H9 (cell line): ENCODE measurements around the gene RNF167. TPM values are rescaled to one million over a fixed set of nuclear protein-coding genes. Genes with fewer than 3 reads are reported as not detected.

Experiments used
- DNase-seq: peaks from one replicate; pipeline ENCODE4 v3.0.0-alpha.2; 2017
- H2AFZ ChIP-seq: one replicate; pipeline ENCODE4 v1.6.1; 2013; ENCODE audit warnings: mild to moderate bottlenecking, low read length, control low read depth, moderate library complexity
- H2AK5ac ChIP-seq: 2 replicates; pipeline ENCODE4 v1.6.1; 2013; ENCODE audit warnings: low read length, control low read depth, mixed read lengths; ENCODE audit not compliant: insufficient read length
- H2BK120ac ChIP-seq: one replicate; pipeline ENCODE4 v1.6.1; 2013; ENCODE audit warnings: low read depth, mild to moderate bottlenecking, low read length, control low read depth, inconsistent platforms; ENCODE audit not compliant: poor library complexity, severe bottlenecking
- H2BK12ac ChIP-seq: 2 replicates; pipeline ENCODE4 v1.6.1; 2013; ENCODE audit warnings: low read length, control low read depth, mixed read lengths, low read depth; ENCODE audit not compliant: insufficient read length
- H2BK15ac ChIP-seq: 2 replicates; pipeline ENCODE4 v1.6.1; 2013; ENCODE audit warnings: low read depth, low read length, control low read depth
- H2BK20ac ChIP-seq: one replicate; pipeline ENCODE4 v1.6.1; 2013; ENCODE audit warnings: low read depth, mild to moderate bottlenecking, low read length, control low read depth, inconsistent platforms; ENCODE audit not compliant: poor library complexity, severe bottlenecking
- H2BK5ac ChIP-seq: 2 replicates; pipeline ENCODE4 v1.6.1; 2013; ENCODE audit warnings: low read length, control low read depth, mixed read lengths; ENCODE audit not compliant: insufficient read length
- H3K14ac ChIP-seq: 2 replicates; pipeline ENCODE4 v1.6.1; 2013; ENCODE audit warnings: low read length, control low read depth; ENCODE audit not compliant: insufficient read depth
- H3K18ac ChIP-seq: 2 replicates; pipeline ENCODE4 v1.6.1; 2013; ENCODE audit warnings: low read depth, mild to moderate bottlenecking, mixed read lengths, low read length, control low read depth; ENCODE audit not compliant: insufficient read length
- H3K23ac ChIP-seq: 2 replicates; pipeline ENCODE4 v1.6.1; 2013; ENCODE audit warnings: low read length, control low read depth, mixed read lengths, low read depth; ENCODE audit not compliant: insufficient read length
- H3K23me2 ChIP-seq: 2 replicates; pipeline ENCODE4 v1.6.1; 2013; ENCODE audit warnings: low read depth, mild to moderate bottlenecking, mixed read lengths, low read length, control low read depth; ENCODE audit not compliant: insufficient read length, poor library complexity, severe bottlenecking
- H3K27ac ChIP-seq: 2 replicates; pipeline ENCODE4 v1.5.1; 2013; ENCODE audit warnings: low read length, control low read depth, mixed read lengths, low read depth; ENCODE audit not compliant: insufficient read length
- H3K27me3 ChIP-seq: 2 replicates; pipeline ENCODE4 v1.6.1; 2013; ENCODE audit warnings: low read length, control low read depth, inconsistent platforms; ENCODE audit not compliant: insufficient read depth
- H3K4ac ChIP-seq: 2 replicates; pipeline ENCODE4 v1.6.1; 2013; ENCODE audit warnings: low read depth, mild to moderate bottlenecking, control low read depth, inconsistent platforms, low read length, moderate library complexity
- H3K4me1 ChIP-seq: 2 replicates; pipeline ENCODE4 v1.6.1; 2013; ENCODE audit warnings: low read length, control low read depth, inconsistent platforms; ENCODE audit not compliant: insufficient read depth
- H3K4me2 ChIP-seq: 2 replicates; pipeline ENCODE4 v1.6.1; 2013; ENCODE audit warnings: low read length, control low read depth, mixed read lengths; ENCODE audit not compliant: insufficient read length, insufficient read depth
- H3K56ac ChIP-seq: 2 replicates; pipeline ENCODE4 v1.6.1; 2013; ENCODE audit warnings: low read depth, mild to moderate bottlenecking, mixed read lengths, low read length, control low read depth; ENCODE audit not compliant: insufficient read length
- H3K79me1 ChIP-seq: 2 replicates; pipeline ENCODE4 v1.6.1; 2013; ENCODE audit warnings: low read depth, mild to moderate bottlenecking, moderate library complexity, low read length, control low read depth, inconsistent platforms; ENCODE audit not compliant: insufficient read depth, poor library complexity, severe bottlenecking
- H3K79me2 ChIP-seq: 2 replicates; pipeline ENCODE4 v1.6.1; 2013; ENCODE audit warnings: low read length, control low read depth, inconsistent platforms; ENCODE audit not compliant: insufficient read depth
- H3K9ac ChIP-seq: 2 replicates; pipeline ENCODE4 v1.6.1; 2013; ENCODE audit warnings: low read length, control low read depth, mixed read lengths; ENCODE audit not compliant: insufficient read length; ENCODE audit errors: extremely low read depth
- H3K9me3 ChIP-seq: one replicate; pipeline ENCODE4 v1.6.1; 2013; ENCODE audit warnings: low read depth, low read length, inconsistent platforms; ENCODE audit not compliant: control insufficient read depth
- H3T11ph ChIP-seq: one replicate; pipeline ENCODE4 v1.6.1; 2013; ENCODE audit warnings: mild to moderate bottlenecking, low read length, control low read depth, inconsistent platforms
- H4K20me1 ChIP-seq: one replicate; pipeline ENCODE4 v1.6.1; 2013; ENCODE audit not compliant: control insufficient read depth, insufficient read length, insufficient read depth
- H4K5ac ChIP-seq: 2 replicates; pipeline ENCODE4 v1.6.1; 2013; ENCODE audit warnings: low read depth, mild to moderate bottlenecking, mixed read lengths, low read length, control low read depth; ENCODE audit not compliant: insufficient read length
- H4K8ac ChIP-seq: replicated peaks from 2 replicates; pipeline ENCODE4 v1.6.1; 2013; ENCODE audit warnings: low read length, control low read depth, mixed read lengths, low read depth; ENCODE audit not compliant: insufficient read length
- H4K91ac ChIP-seq: 2 replicates; pipeline ENCODE4 v1.6.1; 2013; ENCODE audit warnings: low read depth, mild to moderate bottlenecking, moderate library complexity, mixed read lengths, low read length, control low read depth; ENCODE audit not compliant: insufficient read length
- H3K27ac Mint-ChIP-seq, 3 experiments: 2 replicates in 2 of 3; 3 replicates in 1 of 3; pipeline ENCODE4 v1.8.0; 2020 to 2021; ENCODE audit warnings: mixed read lengths in 3 of 3, mild to moderate bottlenecking in 1 of 3, moderate library complexity in 1 of 3
- H3K27me3 Mint-ChIP-seq: 2 replicates; pipeline ENCODE4 v1.8.0; 2021; ENCODE audit warnings: low read depth, mild to moderate bottlenecking, moderate library complexity, mixed read lengths
- H3K36me3 Mint-ChIP-seq, 3 experiments: 2 replicates in 2 of 3; 3 replicates in 1 of 3; pipeline ENCODE4 v1.8.0; 2020 to 2021; ENCODE audit warnings: low read depth in 3 of 3, mixed read lengths in 3 of 3; ENCODE audit not compliant: insufficient read depth in 1 of 3
- H3K4me1 Mint-ChIP-seq, 2 experiments: 2 replicates each; pipeline ENCODE4 v1.8.0; 2020; ENCODE audit warnings: mixed read lengths in 2 of 2
- H3K4me3 Mint-ChIP-seq, 2 experiments: 2 replicates in 1 of 2; 3 replicates in 1 of 2; pipeline ENCODE4 v1.8.0; 2020 to 2021; ENCODE audit warnings: mild to moderate bottlenecking in 2 of 2, mixed read lengths in 2 of 2, moderate library complexity in 1 of 2
- H3K9me3 Mint-ChIP-seq, 2 experiments: 2 replicates in 1 of 2; 3 replicates in 1 of 2; pipeline ENCODE4 v1.8.0; 2020; ENCODE audit warnings: mild to moderate bottlenecking in 2 of 2, mixed read lengths in 2 of 2, moderate library complexity in 1 of 2
- CTCF ChIP-seq: fragments of 200-600 bp; sonication (generic); conservative IDR thresholded peaks from 3 replicates; pipeline ENCODE4 v1.8.0; 2021; ENCODE audit warnings: antibody characterized with exemption, mild to moderate bottlenecking
- WGBS: extraction: QIAGEN DNeasy Blood & Tissue Kit; methylation state at CpG from one replicate; pipeline ENCODE4 v1.1.7; 2013; ENCODE audit warnings: missing lambda C conversion rate, low lambda C conversion rate, mixed read lengths; ENCODE audit not compliant: insufficient read length; ENCODE audit errors: extremely low coverage; 5-methylcytosine and 5-hydroxymethylcytosine counted together
- total RNA-seq: library from RNA; stranded (reverse); gene quantifications from 2 replicates; pipeline ENCODE4 v1.2.1, GENCODE V29; 2021

RNF167 gene
- total RNA-seq, 1 experiment from 2014 or later: 134 TPM

GRCh38 chr17:4950075-4950745 is 10.1 kb downstream of the RNF167 start:
- H3K4me3 Mint-ChIP-seq: peak overlapping the region; percentile 87 to 95

More at GRCh38 chr17:4950075-4950745, 10.1 kb downstream of the RNF167 start:
- Histone ChIP-seq H3K79me1 (peaks cover 4% of the 10 kb centered on the region), H3K9me3 (no peaks in the 10 kb centered on the region), H3K23me2 (peaks cover 23% of the 10 kb centered on the region), H2BK5ac (no peak overlapping the region), H3K27me3 (no peaks in the 10 kb centered on the region), H2AFZ (no peak overlapping the region), H2BK120ac (no peak overlapping the region), H3T11ph (no peak overlapping the region), H4K5ac (no peak overlapping the region), H3K79me2 (peaks cover 13% of the 10 kb centered on the region; the same call in 1 of the 2 replicates), H3K9ac (peak overlapping the region; percentile 6), H4K8ac (no peak overlapping the region), H3K56ac (no peak overlapping the region), H2BK12ac (no peak overlapping the region), H3K4me1 (peaks cover 4% of the 10 kb centered on the region; the same call in 1 of the 2 replicates), H4K91ac (no peak overlapping the region), H3K18ac (peak overlapping the region; percentile 80), H3K23ac (no peak overlapping the region), H3K4ac (no peak overlapping the region), H3K27ac (no peak overlapping the region), H2BK15ac (no peak overlapping the region), H3K14ac (peak overlapping the region; percentile 49; the same call in 1 of the 2 replicates), H2AK5ac (no peak overlapping the region), H3K4me2 (peak overlapping the region; percentile 72), H4K20me1 (no peaks in the 10 kb centered on the region), H2BK20ac (no peak overlapping the region)
- WGBS: no CpG with 5 or more reads among the region's 52 CpGs
- Mint-ChIP-seq H3K4me1 (peaks cover 41 to 42% of the 10 kb centered on the region in 2 experiments), H3K27ac (peak overlapping the region; percentile 84 to 94 (median 93)), H3K27me3 (peaks cover 3% of the 10 kb centered on the region; the same call in 1 of the 2 replicates), H3K9me3 (peaks cover 0 to 2% of the 10 kb centered on the region in 2 experiments; a peak in 2 of 5 replicates), H3K36me3 (peaks cover 15 to 23% (median 19%) of the 10 kb centered on the region in 3 experiments)
- no peak for TF ChIP-seq CTCF
- peak; percentile 78 for DNase-seq
